Kidney epithelial cell (primary cell): ENCODE results near the gene C10orf88. TPM values are rescaled to one million over a fixed set of nuclear protein-coding genes. Genes with fewer than 3 reads are reported as not detected.

Source experiments
- DNase-seq: peaks from one replicate; pipeline ENCODE4 v3.0.0-alpha.2; 2010; ENCODE audit warnings: low read depth
- H3K27me3 ChIP-seq: 2 replicates; pipeline ENCODE4 v1.6.0; 2011; ENCODE audit warnings: low read length; ENCODE audit not compliant: control insufficient read depth, insufficient read depth
- H3K36me3 ChIP-seq: 2 replicates; pipeline ENCODE4 v1.5.1; 2011; ENCODE audit warnings: low read length; ENCODE audit not compliant: control insufficient read depth, insufficient read depth
- H3K4me3 ChIP-seq: 2 replicates; pipeline ENCODE4 v1.5.1; 2011; ENCODE audit warnings: low read depth, mild to moderate bottlenecking, control low read depth, low read length
- CTCF ChIP-seq: IDR thresholded peaks from 2 replicates; pipeline ENCODE4 v1.5.1; 2011; ENCODE audit warnings: mild to moderate bottlenecking, moderate library complexity, low read length, control low read depth, inconsistent platforms; ENCODE audit not compliant: insufficient read depth, poor library complexity, severe bottlenecking
- total RNA-seq: library from RNA; depleted of rRNA; stranded (reverse); fragments of >200 nt; gene quantifications from 2 replicates; pipeline ENCODE4 v1.2.3, GENCODE V29; 2015

C10orf88 gene
- total RNA-seq, 1 donor from 2014 or later, result 10.6 TPM

- Histone ChIP-seq H3K27me3 (no peaks in the 10 kb centered on the region), H3K36me3 (no peaks in the 10 kb centered on the region), H3K4me3 (no peak overlapping the region)
- no peak for DNase-seq
- no peak for TF ChIP-seq CTCF
These were observed 1.9 kb upstream of the C10orf88 start for GRCh38 chr10:122955892-122956291.

GRCh38 chr10:122954731-122955050 is 664 bp upstream of the C10orf88 start:
- Histone ChIP-seq H3K27me3 (no peaks in the 10 kb centered on the region), H3K36me3 (no peaks in the 10 kb centered on the region), H3K4me3 (peak overlapping the region; percentile 43)
- no peak for DNase-seq
- no peak for TF ChIP-seq CTCF

- no peaks in the 10 kb centered on the region for H3K36me3 ChIP-seq
- TF ChIP-seq CTCF, result no peak
- no peak overlapping the region for H3K4me3 ChIP-seq
- no peak for DNase-seq
- H3K27me3 ChIP-seq, result no peaks in the 10 kb centered on the region
These were observed 4.7 kb downstream of the C10orf88 start for GRCh38 chr10:122949296-122949695.

GRCh38 chr10:122939856-122940543 is 14.0 kb downstream of the C10orf88 start:
- Histone ChIP-seq H3K27me3 (no peaks in the 10 kb centered on the region), H3K4me3 (no peak overlapping the region), H3K36me3 (no peaks in the 10 kb centered on the region)
- DNase-seq, result no peak
- TF ChIP-seq CTCF, result no peak

GRCh38 chr10:122939133-122939855 is 14.7 kb downstream of the C10orf88 start:
- no peaks in the 10 kb centered on the region for H3K36me3 ChIP-seq
- H3K4me3 ChIP-seq, result no peak overlapping the region
- no peak for TF ChIP-seq CTCF
- DNase-seq, result no peak
- no peaks in the 10 kb centered on the region for H3K27me3 ChIP-seq
